ENCODE results near the gene PCNX2. TPM values are rescaled to one million over a fixed set of nuclear protein-coding genes. Genes with fewer than 3 reads are reported as not detected.

The PCNX2 gene
- polyA plus RNA-seq, 1 donor = 2.2 TPM

- no peak for DNase-seq
Measured at GRCh38 chr1:233261206-233261605, 34.3 kb downstream of the PCNX2 start.

GRCh38 chr1:233257786-233258185, 37.7 kb downstream of the PCNX2 start:
- no peak for DNase-seq

- DNase-seq = no peak
Measured at GRCh38 chr1:233256789-233257188, 38.7 kb downstream of the PCNX2 start.

GRCh38 chr1:233256191-233256590, 39.3 kb downstream of the PCNX2 start:
- no peak for DNase-seq

- no peak for DNase-seq
Measured at GRCh38 chr1:233255145-233255544, 40.4 kb downstream of the PCNX2 start.

- no peak for DNase-seq
Measured at GRCh38 chr1:233253832-233254331, 41.6 kb downstream of the PCNX2 start.

GRCh38 chr1:233253231-233253831, 42.2 kb downstream of the PCNX2 start:
- no peak for DNase-seq

- no peak for DNase-seq
Measured at GRCh38 chr1:233252441-233252840, 43.1 kb downstream of the PCNX2 start.

GRCh38 chr1:233251201-233251720, 44.3 kb downstream of the PCNX2 start:
- no peak for DNase-seq

GRCh38 chr1:233248014-233248413, 47.5 kb downstream of the PCNX2 start:
- DNase-seq = no peak

- peak; percentile 74 for DNase-seq
Measured at GRCh38 chr1:233246965-233247364, 48.6 kb downstream of the PCNX2 start.

GRCh38 chr1:233245191-233245765, 50.2 kb downstream of the PCNX2 start:
- no peak for DNase-seq

GRCh38 chr1:233244183-233244582, 51.3 kb downstream of the PCNX2 start:
- no peak for DNase-seq

GRCh38 chr1:233242827-233243483, 52.6 kb downstream of the PCNX2 start:
- DNase-seq = no peak

- DNase-seq = no peak
Measured at GRCh38 chr1:233241759-233242158, 53.8 kb downstream of the PCNX2 start.

- DNase-seq = peak; percentile 73
Measured at GRCh38 chr1:233240829-233241682, 54.5 kb downstream of the PCNX2 start.

- DNase-seq = no peak
Measured at GRCh38 chr1:233240371-233240770, 55.2 kb downstream of the PCNX2 start.

GRCh38 chr1:233238884-233239431, 56.6 kb downstream of the PCNX2 start:
- DNase-seq = no peak

- DNase-seq = no peak
Measured at GRCh38 chr1:233237647-233238046, 57.9 kb downstream of the PCNX2 start.

- DNase-seq = no peak
Measured at GRCh38 chr1:233233508-233234040, 62.0 kb downstream of the PCNX2 start.

- DNase-seq = no peak
Measured at GRCh38 chr1:233230011-233230410, 65.5 kb downstream of the PCNX2 start.

GRCh38 chr1:233229288-233229687, 66.2 kb downstream of the PCNX2 start:
- DNase-seq = no peak
